ENCODE results near the gene ABCB8.

GRCh38 chr7:151045967-151046366, 17.7 kb downstream of the ABCB8 start:
- TF ChIP-seq CTCF (IDR thresholded peaks at IDR 0.05) = no peak
- TF ChIP-seq POLR2A (IDR thresholded peaks at IDR 0.05) = no peak
